Measurements from ENCODE around the gene GP1BB.

DNA sequence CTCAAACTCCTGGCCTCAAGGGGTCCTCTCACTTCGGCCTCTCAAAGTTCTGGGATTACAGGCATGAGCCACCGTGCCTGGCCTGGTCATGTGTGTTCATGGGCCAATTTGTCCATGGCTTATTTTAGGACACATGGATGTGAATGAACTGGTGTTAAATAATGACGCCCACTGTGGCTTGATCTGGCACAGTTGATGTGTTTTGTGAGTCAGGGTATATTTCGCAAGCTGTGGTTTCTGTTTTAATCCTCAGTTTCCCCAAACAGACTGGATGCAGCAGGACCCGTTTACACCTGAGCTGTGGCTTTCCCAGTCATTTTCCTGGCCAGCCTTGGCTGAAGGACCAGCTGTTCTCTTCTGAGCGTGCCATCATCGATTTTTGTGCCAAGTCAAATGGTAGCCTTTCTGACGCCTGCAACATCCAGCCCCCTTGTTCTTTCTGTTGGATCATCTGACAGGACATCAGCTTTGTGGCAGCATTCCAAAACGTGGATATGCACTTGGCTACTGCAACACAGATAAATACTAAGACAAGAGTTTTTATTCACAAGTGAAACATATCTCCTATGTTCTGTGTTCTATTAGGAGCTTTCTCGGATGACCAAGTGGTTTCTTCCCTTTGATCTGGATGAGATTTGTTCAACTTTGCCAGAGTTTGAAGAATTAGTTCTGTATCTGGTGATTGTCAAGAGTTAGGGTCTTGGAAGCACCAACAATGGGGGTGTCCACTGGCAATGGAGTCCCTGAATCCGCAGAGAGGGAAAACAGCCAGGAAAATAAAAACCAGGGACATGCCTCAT, 49.0 kb upstream of the GP1BB start:
- TF ChIP-seq, protein P1, sequence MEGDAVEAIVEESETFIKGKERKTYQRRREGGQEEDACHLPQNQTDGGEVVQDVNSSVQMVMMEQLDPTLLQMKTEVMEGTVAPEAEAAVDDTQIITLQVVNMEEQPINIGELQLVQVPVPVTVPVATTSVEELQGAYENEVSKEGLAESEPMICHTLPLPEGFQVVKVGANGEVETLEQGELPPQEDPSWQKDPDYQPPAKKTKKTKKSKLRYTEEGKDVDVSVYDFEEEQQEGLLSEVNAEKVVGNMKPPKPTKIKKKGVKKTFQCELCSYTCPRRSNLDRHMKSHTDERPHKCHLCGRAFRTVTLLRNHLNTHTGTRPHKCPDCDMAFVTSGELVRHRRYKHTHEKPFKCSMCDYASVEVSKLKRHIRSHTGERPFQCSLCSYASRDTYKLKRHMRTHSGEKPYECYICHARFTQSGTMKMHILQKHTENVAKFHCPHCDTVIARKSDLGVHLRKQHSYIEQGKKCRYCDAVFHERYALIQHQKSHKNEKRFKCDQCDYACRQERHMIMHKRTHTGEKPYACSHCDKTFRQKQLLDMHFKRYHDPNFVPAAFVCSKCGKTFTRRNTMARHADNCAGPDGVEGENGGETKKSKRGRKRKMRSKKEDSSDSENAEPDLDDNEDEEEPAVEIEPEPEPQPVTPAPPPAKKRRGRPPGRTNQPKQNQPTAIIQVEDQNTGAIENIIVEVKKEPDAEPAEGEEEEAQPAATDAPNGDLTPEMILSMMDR (IDR thresholded peaks at IDR 0.05): no peak
- no peak for TF ChIP-seq POLR2AphosphoS5 (IDR thresholded peaks at IDR 0.05; ENCODE audit: low read depth, low read length)
